T1000 (cell line): ENCODE results near the gene MCEE.
A peak's percentile ranks its signal among the peaks of the same experiment; 100 is the strongest.
"Not testable (repeated sequence)": the region's sequence is repeated elsewhere in the genome, so short reads cannot be mapped to it uniquely, and the experiment has no call there.

ENCODE experiments used
- DNase-seq: peaks from one replicate; lab custom pipeline; 2025; ENCODE audit warnings: mixed read lengths; lab: John Stamatoyannopoulos, UW

MCEE gene

DNA sequence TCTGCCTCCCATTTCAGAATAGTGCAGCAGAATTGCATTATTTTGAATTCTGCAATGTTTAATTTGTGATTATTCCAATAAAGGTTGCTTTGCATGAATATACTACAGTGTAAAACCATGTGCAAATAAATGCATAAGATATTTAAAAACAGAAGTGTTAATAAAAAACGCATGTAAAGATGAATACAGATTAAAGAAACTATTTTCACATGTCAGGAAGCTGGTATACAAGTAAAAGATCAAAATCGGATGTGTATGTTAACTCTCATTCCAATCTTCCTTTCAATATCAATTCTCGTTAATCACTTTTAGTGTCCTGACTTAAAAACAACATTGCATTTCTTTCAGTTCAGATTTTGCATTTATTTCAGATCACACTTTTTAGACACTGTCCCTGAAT is 3.1 kb downstream of the MCEE start:
- DNase-seq, result no peak

DNA sequence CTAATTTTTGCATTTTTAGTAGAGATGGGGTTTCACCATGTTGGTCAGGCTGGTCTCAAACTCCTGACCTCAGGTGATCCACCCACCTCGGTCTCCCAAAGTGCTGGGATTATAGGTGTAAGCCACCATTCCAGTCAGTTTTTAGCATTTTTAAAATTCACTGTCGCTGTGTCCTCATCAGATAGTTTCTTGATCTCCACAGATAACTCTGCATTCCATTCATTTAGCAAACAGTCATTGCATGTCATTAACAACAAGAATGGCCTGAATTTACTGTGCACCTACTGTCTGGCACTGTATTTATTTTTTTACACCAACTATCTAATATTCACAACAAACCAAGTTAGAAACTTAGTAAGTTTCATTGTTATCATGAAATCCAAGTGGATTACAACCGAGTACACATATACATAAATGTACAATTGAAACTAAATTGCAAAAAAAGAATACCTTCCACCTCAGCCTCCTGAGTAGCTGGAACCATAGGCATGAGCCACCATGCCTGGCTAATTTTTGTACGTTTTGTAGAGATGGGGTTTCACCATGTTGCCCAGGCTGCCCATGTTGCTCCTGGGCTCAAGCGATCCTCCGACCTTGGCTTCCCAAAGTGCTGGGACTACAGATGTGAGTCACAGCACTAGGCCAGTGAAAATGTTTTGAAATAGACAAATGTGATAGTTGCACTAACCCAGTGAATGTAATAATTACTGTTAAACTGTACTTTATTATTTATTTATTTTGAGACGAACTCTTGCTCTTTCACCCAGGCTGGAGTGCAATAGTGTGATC is 4.3 kb downstream of the MCEE start:
- no peak for DNase-seq

DNA sequence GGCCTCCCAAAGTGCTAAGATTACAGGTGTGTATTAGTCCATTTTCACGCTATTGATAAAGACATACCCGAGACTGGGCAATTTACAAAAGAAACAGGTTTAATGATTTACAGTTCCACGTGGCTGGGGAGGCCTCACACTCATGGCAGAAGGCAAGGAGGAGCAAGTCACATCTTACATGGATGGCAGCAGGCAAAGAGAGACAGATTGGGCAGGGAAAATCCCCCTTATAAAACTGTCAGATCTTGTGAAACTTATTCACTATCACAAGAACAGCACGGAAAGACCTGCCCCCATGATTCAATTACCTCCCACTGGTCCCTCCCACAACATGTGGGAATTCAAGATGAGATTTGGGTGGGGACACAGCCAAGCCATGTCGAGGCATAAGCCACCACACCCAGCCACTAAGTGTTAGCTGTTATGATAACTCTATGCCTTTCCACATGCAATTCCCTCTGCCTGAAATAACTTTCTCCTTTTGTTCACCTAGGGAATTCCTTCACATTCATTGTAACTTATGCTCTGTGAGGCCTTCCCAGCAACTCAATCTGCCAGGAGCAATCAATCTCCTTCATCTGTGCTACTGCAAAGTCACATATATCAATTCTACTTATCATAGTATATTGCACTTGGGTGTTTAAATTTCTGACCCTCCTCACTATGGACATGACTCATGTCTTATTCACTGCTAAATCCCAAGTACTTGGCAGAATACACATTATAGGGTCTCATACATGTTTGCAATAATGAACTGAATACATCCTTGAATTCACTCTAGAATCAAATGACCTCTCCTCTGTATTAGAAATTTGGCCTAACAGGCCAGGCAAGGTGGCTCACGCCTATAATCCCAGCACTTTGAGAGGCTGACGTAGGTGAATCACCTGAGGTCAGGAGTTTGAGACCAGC is 7.4 kb downstream of the MCEE start:
- DNase-seq, result no peak

DNA sequence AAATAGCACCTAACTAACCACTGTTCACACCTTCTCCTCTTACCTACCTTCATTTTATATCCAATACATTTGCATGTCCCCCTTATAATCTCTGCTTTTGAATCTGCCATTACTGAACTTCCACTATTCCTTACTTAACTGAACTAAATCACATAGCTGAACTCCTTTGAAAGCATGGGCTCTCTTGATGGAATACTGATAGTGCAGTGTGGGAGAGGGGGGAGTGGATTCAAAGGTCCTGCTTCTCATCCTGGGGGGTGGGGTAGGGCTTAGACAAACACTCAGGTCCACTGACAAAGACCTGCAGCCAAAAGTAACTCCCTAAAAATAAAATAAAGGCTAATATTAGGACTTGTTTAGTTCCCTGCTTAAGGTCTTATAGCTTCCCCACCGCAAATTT is 8.6 kb downstream of the MCEE start:
- no peak for DNase-seq

DNA sequence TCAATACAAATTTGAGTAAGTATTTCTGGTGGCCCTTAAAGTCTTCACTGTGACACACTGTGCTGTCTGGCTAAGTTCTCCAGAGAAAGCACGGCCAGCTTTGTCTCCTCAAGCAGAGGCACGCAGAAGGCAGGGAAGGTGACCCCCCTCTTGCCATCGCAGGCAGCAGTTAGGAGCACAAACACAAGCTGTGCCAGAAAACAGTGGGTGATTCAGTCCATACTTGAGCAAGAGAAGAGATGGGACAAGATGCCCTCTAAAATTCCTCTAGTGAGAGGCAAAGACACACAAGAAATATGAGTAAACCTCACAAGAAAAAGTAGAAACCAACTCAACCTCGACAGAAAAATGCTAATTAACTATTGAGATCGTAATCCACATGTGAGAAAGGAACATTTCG is 9.8 kb downstream of the MCEE start:
- no peak for DNase-seq

DNA sequence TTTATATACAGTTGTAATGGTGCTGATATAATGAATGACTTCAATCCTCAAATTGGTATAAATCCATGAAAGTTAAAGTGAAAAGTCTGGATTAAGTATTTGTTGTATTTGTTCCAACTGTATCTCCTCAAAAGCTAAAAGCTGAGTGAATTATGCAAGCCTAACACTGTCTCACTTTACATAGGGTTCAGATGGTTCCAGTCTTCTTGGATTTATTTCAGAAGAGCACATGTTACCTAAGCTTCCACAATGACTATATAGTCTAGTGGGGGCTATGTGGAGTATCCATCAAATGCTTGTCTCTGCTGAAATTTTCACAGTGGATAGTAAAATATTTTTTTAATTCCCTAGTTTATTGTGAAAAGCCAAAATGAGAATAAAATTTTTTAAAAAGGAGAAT is 13.0 kb downstream of the MCEE start:
- no peak for DNase-seq

DNA sequence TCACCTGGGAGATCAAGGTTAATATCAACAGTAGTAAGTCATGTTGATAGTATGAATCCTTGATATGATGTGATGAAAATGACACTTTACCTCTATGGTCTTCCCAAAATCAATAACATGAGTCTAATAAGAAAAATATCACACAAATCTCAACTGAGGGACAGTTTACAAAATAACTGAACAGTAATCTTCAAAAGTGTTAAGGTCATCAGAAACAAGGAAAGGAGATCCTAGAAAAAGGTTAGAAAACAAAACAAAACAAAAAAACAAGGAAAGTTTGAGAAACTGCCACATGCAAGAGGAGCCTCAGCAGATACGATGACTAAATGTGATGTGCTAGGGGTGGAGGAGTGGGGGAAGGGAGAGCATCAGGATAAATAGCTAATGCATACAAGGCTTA is 16.2 kb downstream of the MCEE start:
- DNase-seq, result no peak

DNA sequence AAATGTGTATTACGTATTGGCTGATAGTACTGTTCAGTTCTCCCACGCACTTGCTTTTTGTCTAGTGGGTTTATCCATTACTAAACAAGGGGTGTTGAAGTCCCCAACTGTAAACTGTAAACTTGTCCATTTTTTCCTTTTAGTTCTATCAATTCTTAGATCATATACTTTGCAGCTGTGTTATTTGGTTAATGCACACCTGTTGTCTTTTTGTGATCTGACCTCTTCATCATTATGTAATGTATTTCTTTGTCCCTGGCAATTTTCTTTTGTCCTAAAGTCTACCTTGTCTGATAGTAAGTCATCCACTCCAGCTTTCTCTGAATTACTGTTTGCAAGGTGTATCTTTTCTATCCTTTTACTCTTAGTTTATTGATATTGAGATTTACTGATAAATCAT is 21.9 kb downstream of the MCEE start:
- DNase-seq, result no peak

DNA sequence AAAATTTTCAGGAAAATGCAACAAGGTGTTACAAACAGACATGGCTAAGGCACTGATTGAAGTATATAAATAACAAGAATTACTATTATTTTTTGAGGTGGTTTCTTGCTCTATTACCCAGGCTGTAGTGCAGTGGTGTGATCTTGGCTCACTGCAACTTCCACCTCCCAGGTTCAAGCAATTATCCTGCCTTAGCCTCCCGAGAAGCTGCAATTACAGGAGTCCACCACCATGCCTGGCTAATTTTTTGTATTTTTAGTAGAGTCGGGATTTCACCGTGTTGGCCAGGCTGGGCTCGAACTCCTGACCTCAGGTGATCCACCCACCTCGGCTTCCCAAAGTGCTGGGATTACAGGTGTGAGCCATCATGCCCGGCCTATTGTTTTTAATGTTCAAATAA is 23.6 kb downstream of the MCEE start:
- DNase-seq, result not testable (repeated sequence)

DNA sequence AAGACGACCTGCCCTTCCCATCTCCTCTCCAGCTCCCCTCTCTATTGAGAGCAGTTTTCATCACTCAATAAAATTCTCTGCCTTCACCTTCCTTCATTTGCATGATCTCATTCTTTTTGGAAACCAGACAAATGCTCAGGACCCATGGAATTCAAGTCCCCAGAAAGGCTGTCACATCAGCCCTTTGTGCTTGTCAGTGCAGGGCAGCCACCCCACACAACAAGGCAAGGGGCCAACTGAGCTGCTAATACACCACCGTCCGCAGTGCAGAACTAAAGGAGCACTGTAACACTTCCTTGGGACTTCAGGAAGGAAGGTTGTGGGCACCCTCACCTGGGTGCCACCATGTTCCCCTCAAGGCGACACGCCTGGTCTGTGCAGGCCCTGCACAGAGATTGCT is 26.2 kb downstream of the MCEE start:
- no peak for DNase-seq

DNA sequence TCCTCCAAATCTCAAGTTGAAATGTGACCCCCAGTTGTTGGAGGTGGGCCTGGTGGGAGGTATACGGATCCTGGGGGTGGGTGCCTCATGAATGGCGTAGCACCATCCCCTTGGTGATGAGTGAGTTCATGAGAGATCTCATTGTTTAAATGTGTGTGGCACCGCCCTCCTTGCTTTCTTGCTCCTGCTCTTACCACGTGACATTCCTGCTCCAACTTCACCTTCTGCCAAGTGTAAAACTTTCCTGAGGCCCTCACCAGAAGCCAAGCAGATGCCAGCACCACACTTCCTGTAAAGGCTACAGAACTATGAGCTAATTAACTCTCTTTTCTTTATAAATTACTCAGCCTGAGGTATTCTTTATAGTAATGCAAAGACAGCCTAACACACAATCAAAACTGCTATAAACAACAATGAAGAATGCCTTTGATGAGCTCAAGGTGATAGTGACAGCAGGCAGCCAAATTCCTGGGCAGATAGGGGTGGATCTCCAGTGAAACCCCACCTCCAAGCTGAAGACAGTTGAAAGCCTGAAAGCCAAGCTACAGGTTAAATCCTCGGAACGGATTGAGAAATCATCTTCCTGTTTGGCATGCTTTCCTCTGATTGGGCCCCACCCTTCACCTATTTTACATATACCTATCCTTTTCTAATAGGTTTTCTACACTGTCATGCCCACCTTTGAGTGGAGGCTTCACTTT is 26.9 kb downstream of the MCEE start:
- DNase-seq, result no peak

DNA sequence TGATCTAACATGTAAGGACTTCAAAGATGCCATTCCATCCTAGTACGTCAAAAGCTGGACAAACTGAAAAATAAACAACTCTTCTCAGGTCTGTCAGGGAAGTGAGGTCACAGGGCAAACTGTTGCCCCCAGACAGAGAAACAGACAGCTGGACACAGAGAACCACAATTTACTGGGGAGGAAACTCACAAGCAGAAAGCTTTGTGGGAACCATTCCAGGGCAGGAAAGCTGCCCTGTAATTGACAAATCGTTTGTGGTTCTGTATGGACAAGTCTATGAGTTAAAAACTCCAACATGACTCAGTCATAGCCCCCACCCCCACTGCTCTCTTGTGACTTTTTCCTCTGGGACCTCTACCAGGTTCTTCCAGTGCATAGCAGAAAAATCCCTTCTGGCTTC is 28.4 kb downstream of the MCEE start:
- DNase-seq, result peak; percentile 7

DNA sequence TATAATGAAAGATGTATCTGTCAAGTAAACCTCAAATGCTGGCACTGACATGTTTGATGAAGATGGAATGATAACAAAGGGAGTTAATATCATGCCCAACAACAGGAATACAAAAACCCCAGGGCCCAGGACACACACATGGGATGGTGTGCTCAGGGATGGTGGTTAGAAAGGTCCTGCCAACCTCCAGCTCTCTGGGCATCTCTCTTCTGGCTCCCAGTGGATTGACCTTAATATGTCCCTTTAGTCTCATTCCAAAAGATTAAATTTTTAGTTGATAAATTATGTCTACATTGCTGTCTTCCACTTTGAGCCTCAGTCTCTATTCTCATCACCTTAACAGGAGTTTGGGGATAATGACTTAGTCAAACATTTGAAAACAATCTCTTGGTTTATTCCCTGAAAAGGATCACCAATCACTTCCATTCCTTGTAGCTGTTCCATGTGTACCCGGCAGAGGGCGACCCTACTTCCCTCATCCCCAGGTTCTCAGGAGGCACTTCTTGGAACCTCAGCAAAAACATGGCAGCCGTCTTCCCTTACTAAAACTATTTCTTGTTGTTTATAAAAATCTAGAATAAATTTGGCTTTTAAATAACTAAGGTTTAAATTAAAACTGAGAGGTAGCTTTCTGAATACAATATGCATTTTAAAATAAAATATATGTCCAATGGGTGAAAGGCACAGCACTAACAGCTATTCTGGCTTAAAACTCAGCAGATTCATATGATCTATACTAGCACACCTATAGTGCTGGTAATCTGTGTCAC is 29.6 kb downstream of the MCEE start:
- DNase-seq, result no peak

DNA sequence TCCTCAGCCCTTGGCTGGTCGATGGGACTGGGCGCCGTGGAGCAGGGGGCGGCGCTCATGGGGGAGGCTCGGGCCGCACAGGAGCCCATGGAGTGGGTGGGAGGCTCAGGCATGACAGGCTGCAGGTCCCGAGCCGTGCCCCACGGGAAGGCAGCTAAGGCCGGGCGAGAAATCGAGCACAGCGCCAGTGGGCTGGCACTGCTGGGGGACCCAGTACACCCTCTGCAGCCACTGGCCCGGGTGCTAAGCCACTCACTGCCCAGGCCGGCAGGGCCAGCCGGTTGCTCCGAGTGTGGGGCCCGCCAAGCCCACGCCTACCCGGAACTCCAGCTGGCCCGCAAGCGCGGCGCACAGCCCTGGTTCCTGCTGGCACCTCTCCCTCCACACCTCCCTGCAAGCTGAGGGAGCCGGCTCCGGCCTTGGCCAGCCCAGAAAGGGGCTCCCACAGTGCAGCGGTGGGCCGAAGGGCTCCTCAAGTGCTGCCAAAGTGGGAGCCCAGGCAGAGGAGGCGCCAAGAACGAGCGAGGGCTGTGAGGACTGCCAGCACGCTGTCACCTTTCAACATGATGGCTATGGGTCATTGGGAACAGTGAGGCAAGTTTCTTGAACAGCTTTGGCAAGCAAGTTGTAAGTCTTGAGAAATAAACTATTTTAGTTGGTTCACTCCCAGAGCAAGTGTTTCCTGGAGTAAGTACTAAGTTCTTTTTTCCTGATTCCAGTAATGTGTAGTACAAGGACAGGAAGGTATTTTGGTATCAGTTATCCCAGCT is 37.4 kb downstream of the MCEE start:
- not testable (repeated sequence) for DNase-seq

DNA sequence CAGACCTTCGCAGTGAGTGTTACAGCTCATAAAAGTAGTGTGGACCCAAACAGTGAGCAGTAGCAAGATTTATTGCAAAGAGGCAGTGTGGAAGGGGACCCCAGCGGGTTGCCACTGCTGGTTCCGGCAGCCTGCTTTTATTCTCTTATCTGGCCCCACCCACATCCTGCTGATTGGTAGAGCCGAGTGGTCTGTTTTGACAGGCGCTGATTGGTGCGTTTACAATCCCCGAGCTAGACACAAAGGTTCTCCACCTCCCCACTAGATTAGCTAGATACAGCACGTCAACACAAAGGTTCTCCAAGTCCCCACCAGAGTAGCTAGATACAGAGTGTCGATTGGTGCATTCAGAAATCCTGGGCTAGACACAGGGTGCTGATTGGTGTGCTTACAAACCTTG is 38.2 kb downstream of the MCEE start:
- DNase-seq, result not testable (repeated sequence)

DNA sequence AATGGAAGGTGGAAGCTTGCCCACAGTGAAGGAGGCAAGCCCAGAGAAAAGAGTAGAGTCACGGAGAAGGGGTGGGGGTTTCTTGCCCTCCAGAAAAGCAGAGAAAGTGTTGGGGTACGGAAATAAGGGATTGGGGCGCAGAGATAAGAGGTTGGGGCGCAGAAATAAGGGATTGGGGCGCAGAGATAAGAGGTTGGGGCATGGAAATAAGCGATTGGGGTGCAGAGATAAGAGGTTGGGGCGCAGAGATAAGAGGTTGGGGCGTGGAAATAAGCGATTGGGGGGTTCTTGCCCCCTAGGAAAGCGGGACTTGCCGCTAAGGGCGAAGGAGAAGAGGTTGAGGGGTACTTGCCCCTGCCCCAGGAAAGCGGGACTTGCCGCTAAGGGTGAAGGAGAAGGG is 40.6 kb downstream of the MCEE start:
- DNase-seq, result not testable (repeated sequence)

DNA sequence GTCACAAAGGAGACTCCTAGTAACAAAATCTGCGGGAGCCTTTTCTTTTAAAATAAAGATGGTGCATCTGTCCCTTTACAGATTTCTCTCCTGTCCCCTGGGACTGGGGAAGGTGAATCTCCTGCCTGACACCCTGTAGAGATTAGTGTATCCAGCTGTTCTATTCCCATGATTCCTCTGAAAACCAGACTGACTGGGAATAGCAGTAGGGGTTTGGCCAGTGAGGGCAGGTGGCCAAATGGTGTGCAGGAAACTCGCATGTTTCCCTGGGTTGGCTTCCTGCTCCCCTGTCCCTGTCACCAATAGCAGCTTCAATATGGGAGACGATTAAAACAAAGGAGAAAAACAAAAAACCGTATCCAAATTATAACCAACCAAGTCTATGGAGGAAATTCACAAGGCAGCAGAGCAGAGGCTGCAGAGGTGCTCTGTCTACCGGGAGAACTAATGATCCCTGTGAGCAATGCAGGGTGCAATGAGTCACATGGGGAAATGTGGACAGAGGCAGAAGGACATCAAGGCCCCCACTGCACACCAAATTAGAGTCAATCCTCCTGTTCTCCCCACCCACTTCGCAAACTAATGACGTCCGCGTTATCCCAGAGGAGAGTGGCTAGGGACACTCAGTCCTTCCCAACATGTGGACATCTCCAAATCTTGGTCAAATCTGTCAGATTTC is 44.6 kb downstream of the MCEE start:
- DNase-seq, result not testable (repeated sequence)

DNA sequence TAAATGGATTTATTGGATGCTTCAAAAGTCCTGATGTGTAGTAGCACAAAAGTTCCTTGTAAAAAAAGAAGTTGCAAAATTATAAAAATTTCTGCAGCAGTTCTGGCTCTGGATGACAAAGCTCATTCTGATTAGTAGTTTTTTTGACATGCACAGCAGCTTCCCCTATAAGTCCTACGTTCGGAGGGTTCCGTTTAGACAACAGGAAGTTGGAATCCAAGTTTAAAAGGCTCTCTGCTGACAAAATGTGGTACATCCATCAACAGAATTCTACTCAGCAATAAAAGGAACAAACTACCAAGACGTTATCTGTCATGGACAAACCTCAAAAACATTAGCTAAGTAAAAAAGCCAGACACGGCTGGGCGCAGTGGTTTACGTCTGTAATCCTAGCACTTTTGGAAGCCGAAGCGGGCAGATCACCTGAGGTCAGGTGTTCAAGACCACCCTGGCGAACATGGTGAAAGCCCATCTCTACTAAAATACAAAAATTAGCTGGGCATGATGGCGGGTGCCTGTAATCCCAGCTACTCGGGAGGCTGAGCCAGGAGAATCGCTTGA is 46.2 kb downstream of the MCEE start:
- DNase-seq, result not testable (repeated sequence)

DNA sequence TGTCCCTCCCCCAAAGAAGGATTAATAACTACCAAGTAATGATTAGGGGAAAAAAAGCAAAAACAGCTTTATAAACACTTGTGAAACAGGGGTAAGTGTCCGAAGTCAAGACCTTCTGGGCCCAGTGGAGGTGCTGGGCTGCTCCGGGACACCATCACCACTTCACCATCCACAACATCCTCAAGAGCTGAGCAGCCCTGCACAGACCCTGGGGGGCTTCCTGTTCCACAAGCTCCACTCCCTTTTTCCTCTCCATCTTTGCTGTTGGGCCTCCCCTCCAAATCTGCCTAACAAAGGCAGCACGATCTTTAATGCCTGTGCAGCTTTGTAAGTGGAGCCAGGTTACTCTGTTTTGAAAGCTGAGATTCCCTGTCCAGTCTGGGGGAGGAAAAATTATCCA is 46.7 kb downstream of the MCEE start:
- not testable (repeated sequence) for DNase-seq
